Measurements from ENCODE around the gene MINDY3.

MINDY3 gene

GRCh38 chr10:15738270-15738925 lies 121.9 kb downstream of the MINDY3 start:
- no peak for DNase-seq (ENCODE audit: low spot score)

- DNase-seq (ENCODE audit: low spot score) = no peak
Observed at GRCh38 chr10:15737656-15738055, 122.7 kb downstream of the MINDY3 start.

GRCh38 chr10:15735763-15736162 lies 124.5 kb downstream of the MINDY3 start:
- DNase-seq (ENCODE audit: low spot score) = no peak

- no peak for DNase-seq (ENCODE audit: low spot score)
Observed at GRCh38 chr10:15730341-15730740, 130.0 kb downstream of the MINDY3 start.

GRCh38 chr10:15729890-15730289 lies 130.4 kb downstream of the MINDY3 start:
- no peak for DNase-seq (ENCODE audit: low spot score)

All from hematopoietic multipotent progenitor cell treated with erythropoietin and hydrocortisone succinate and interleukin-3 and kit ligand, for 15 days (in vitro differentiated cells).